CD4-positive, CD25-positive, alpha-beta regulatory T cell (primary cell): Measurements from ENCODE around the gene C13orf42. TPM values are rescaled to one million over a fixed set of nuclear protein-coding genes. Genes with fewer than 3 reads are reported as not detected.

ENCODE experiments used
- polyA plus RNA-seq, 4 donors: library from polyadenylated mRNA; unstranded; fragments of 300-500 nt; fragmentation: Illumina TruSeq; gene quantifications; one replicate each; pipeline ENCODE4 v1.2.3, GENCODE V29; 2021
- total RNA-seq: library from RNA; stranded (reverse); gene quantifications from one replicate; pipeline ENCODE4 v1.2.3, GENCODE V29; 2022

The C13orf42 gene
- total and polyA plus RNA-seq, 5 donors from 2014 or later, result not detected

Other genes starting within 250 kb of the C13orf42 start
- gene RNASEH2B, start 201.5 kb downstream of the C13orf42 start, total RNA-seq, result 96.0 TPM
- 100 to 1,000 TPM; 149 to 205 (median 183) TPM for gene RNASEH2B, start 201.5 kb downstream of the C13orf42 start, polyA plus RNA-seq
- gene FAM124A, start 111.1 kb upstream of the C13orf42 start, total RNA-seq, result not detected
- not detected for gene FAM124A, start 111.1 kb upstream of the C13orf42 start, polyA plus RNA-seq
- not detected for gene SERPINE3, start 228.4 kb upstream of the C13orf42 start, total RNA-seq
- gene SERPINE3, start 228.4 kb upstream of the C13orf42 start, polyA plus RNA-seq, result not detected